ENCODE measurements around the gene FN3K. TPM values are rescaled to one million over a fixed set of nuclear protein-coding genes. Genes with fewer than 3 reads are reported as not detected.

The FN3K gene
- total and polyA plus RNA-seq, 2 of the 8 experiments (the other 6 are each of a cell fraction or from before 2014, with no cell fraction given), result 0.88 to 14.2 TPM

DNA sequence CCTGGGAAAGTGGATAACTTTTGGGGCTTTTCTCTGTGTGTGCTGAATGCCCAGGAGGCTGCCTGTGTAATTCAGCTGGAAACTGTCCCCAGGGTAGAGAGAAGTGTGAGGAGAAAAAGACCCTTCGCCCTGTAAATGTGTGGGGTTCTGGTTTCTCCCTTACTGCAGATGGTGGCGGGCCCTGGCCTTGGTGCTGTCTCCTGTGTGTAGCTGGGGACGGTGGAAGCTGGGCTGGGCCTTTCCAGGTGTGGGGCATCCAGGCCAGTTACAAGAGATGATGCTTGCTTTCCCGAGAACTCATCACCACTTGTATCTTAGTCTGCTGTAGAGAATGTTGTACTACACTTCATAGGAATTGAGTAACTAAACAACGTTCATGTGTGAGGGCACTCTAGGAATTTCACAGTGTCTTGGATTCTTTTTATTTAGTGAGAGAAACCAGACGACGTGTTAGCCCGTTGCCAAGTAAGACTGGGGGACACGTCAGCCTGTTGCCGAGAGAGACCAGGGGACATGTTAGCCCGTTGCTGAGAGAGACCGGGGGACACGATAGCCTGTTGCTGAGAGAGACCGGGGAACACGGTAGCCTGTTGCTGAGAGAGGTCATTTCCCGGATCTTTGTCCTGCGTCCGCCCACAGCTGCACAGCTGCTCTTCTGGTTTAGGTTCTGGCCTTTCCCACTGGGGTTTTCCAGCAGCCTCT is 59.5 kb downstream of the FN3K start (continued):
- TF ChIP-seq CHD7 (IDR thresholded peaks at IDR 0.05; ENCODE audit: insufficient replicate concordance, low read length) (no peak), RXRA (IDR thresholded peaks at IDR 0.05; ENCODE audit: insufficient read depth, low read depth, low read length) (no peak), JUND (IDR thresholded peaks at IDR 0.05; ENCODE audit: low read length) (no peak), SP4 (IDR thresholded peaks at IDR 0.05; ENCODE audit: low read length) (no peak), GABPA (IDR thresholded peaks at IDR 0.05; ENCODE audit: borderline replicate concordance, insufficient read depth, low read length) (no peak), ASH2L (IDR thresholded peaks at IDR 0.05; ENCODE audit: low read length) (no peak), ATF3 (IDR thresholded peaks at IDR 0.05; ENCODE audit: insufficient read depth, low read depth, low read length) (no peak), BCL11A (IDR thresholded peaks at IDR 0.05; ENCODE audit: low read depth in 2 of 2, low read length in 2 of 2) (no peak), RBBP5 (IDR thresholded peaks at IDR 0.05; ENCODE audit: borderline replicate concordance, low read depth, low read length) (no peak), RNF2 (IDR thresholded peaks at IDR 0.05; ENCODE audit: borderline replicate concordance, low read depth, low read length, missing control alignments, poor library complexity, severe bottlenecking) (no peak)

Data from H1 (cell line).